Neural cell (in vitro differentiated cells): ENCODE measurements around the gene BTBD19. TPM values are rescaled to one million over a fixed set of nuclear protein-coding genes. Genes with fewer than 3 reads are reported as not detected.

Source experiments
- H2AFZ ChIP-seq: fragments of 200-600, 300-800 bp; sonication (generic), shearing (Covaris generic); 2 replicates; pipeline ENCODE4 v1.6.0; 2014; ENCODE audit warnings: low read depth, mild to moderate bottlenecking, antibody characterized with exemption, low read length, moderate library complexity
- H3F3A ChIP-seq: fragments of 200-600 bp; shearing (Covaris generic); 2 replicates; pipeline ENCODE4 v1.6.1; 2016; ENCODE audit warnings: mild to moderate bottlenecking, moderate library complexity, mixed read lengths, antibody characterized with exemption, low read length; ENCODE audit not compliant: insufficient read depth, poor library complexity, severe bottlenecking
- H3K27ac ChIP-seq: fragments of 200-600, 300-800 bp; sonication (generic), shearing (Covaris generic); 2 replicates; pipeline ENCODE4 v1.5.1; 2014; ENCODE audit warnings: mild to moderate bottlenecking, low read length, moderate library complexity
- H3K27me3 ChIP-seq: fragments of 300-800, 200-600 bp; sonication (generic), shearing (Covaris generic); 2 replicates; pipeline ENCODE4 v1.6.0; 2014; ENCODE audit warnings: mild to moderate bottlenecking, low read depth, low read length, moderate library complexity; ENCODE audit not compliant: insufficient read depth
- H3K36me3 ChIP-seq: fragments of 300-800, 200-600 bp; sonication (generic), shearing (Covaris generic); 2 replicates; pipeline ENCODE4 v1.5.1; 2014; ENCODE audit warnings: mild to moderate bottlenecking, antibody characterized with exemption, low read length, moderate library complexity; ENCODE audit not compliant: insufficient read depth
- H3K4me2 ChIP-seq: fragments of 300-800, 200-600 bp; sonication (generic), shearing (Covaris generic); 2 replicates; pipeline ENCODE4 v1.6.0; 2014; ENCODE audit warnings: mild to moderate bottlenecking, low read length
- H3K4me3 ChIP-seq: fragments of 300-800, 200-600 bp; sonication (generic), shearing (Covaris generic); 2 replicates; pipeline ENCODE4 v1.5.1; 2014; ENCODE audit warnings: mild to moderate bottlenecking, low read length, moderate library complexity
- H3K79me2 ChIP-seq: fragments of 200-600 bp; shearing (Covaris generic); replicated peaks from 2 replicates; pipeline ENCODE4 v1.6.0; 2014; ENCODE audit warnings: mild to moderate bottlenecking, low read length, moderate library complexity; ENCODE audit not compliant: insufficient read depth
- H3K9ac ChIP-seq: fragments of 300-800, 200-600 bp; sonication (generic), shearing (Covaris generic); 2 replicates; pipeline ENCODE4 v1.6.1; 2016; ENCODE audit warnings: mild to moderate bottlenecking, low read length, mixed read lengths
- H3K9me2 ChIP-seq: fragments of 200-600 bp; shearing (Covaris generic); 2 replicates; pipeline ENCODE4 v1.6.1; 2016; ENCODE audit warnings: mild to moderate bottlenecking, low read length, mixed read lengths; ENCODE audit not compliant: insufficient read depth
- H3K9me3 ChIP-seq: fragments of 200-600, 300-800 bp; sonication (generic), shearing (Covaris generic); 2 replicates; pipeline ENCODE4 v1.6.1; 2016; ENCODE audit warnings: mild to moderate bottlenecking, mixed run types, low read length, moderate library complexity, mixed read lengths
- H4K20me1 ChIP-seq: fragments of 200-600 bp; shearing (Covaris generic); 2 replicates; pipeline ENCODE4 v1.6.1; 2016; ENCODE audit warnings: mild to moderate bottlenecking, mixed run types; ENCODE audit not compliant: insufficient read depth
- EP300 ChIP-seq: fragments of 450-650 bp; conservative IDR thresholded peaks from 2 replicates; pipeline ENCODE4 v1.6.1; 2014; ENCODE audit warnings: antibody characterized with exemption, mild to moderate bottlenecking, moderate library complexity; ENCODE audit not compliant: poor library complexity, severe bottlenecking
- EZH2 ChIP-seq: fragments of 200-600, 300-800 bp; shearing (Covaris generic), sonication (generic); IDR thresholded peaks from 2 replicates; pipeline ENCODE4 v1.6.1; 2014; ENCODE audit warnings: antibody characterized with exemption, low read length, borderline replicate concordance, mild to moderate bottlenecking; ENCODE audit not compliant: insufficient read depth, poor library complexity, severe bottlenecking
- MXI1 ChIP-seq: fragments of 450-650 bp; conservative IDR thresholded peaks from 2 replicates; pipeline ENCODE4 v1.6.1; 2014; ENCODE audit warnings: antibody characterized with exemption, mild to moderate bottlenecking; ENCODE audit not compliant: poor library complexity, severe bottlenecking
- POLR2AphosphoS5 ChIP-seq: IDR thresholded peaks from 2 replicates; pipeline ENCODE4 v1.6.1; 2012
- RAD21 ChIP-seq: fragments of 450-650 bp; conservative IDR thresholded peaks from 2 replicates; pipeline ENCODE4 v1.6.1; 2014; ENCODE audit warnings: antibody characterized with exemption, mild to moderate bottlenecking, moderate library complexity
- SMC3 ChIP-seq: fragments of 450-650 bp; conservative IDR thresholded peaks from 2 replicates; pipeline ENCODE4 v1.6.1; 2014; ENCODE audit warnings: antibody characterized with exemption, mild to moderate bottlenecking, moderate library complexity; ENCODE audit not compliant: poor library complexity
- TAF1 ChIP-seq: IDR thresholded peaks from 2 replicates; pipeline ENCODE4 v1.6.1; 2012; ENCODE audit warnings: low read depth
- polyA plus RNA-seq: library from polyadenylated mRNA; depleted of rRNA; stranded (reverse); fragments of >200 nt; gene quantifications from 2 replicates; pipeline ENCODE4 v1.2.3, GENCODE V29; 2014
- TF ChIP-seq, protein P1 (sequence below): fragments of 450-650 bp; IDR thresholded peaks from 2 replicates; pipeline ENCODE4 v1.5.1; 2014; ENCODE audit warnings: antibody characterized with exemption, mild to moderate bottlenecking, moderate library complexity; ENCODE audit not compliant: poor library complexity, severe bottlenecking
- TF ChIP-seq, protein P2 (sequence below): IDR thresholded peaks from 2 replicates; pipeline ENCODE4 v1.6.1; 2012; ENCODE audit warnings: borderline replicate concordance

Gene BTBD19
- polyA plus RNA-seq, 1 donor from 2014 or later: not detected

DNA sequence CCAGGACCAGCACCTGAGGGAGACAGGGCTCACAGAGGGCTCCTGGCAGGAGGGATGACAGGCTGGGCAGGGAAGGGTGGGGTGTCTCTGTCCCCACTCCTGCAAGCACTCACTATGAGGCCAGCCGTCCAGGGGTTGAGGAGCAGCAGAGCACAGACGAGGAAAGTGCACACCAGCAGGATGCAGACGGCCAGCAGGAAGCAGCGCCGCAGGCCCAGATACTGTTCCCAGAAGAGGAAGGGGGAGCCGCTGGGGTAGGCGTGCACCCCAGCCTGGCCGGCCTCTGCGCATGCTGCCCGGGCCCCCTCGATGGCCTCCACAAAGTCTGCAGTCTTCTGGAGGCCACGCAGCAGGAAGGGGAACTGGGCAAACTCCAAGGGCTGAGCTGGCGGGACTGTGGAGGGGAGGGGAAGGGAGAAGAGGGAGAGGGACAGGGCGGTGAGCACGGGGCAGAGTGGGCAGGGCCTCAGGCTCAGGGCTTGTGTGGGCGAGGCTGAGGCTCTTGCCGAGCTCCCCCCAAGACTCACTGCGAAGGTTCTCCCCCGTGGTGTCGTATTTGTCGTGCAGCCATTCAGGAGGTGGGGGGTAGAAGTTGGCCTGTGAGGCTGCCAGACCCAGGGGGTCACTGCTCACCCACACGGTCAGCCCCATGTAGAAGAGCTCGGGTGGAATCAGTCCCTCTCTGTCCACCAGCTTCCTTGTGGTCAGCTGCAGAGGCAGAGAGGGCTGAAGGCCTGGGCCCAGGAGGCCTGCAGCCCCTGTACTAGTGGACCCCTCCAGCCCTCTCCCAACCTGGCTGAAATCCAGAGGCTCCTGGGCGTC is 18.3 kb downstream of the BTBD19 start:
- Histone ChIP-seq H3K27ac (no peak overlapping the region), H3K27me3 (no peaks in the 10 kb centered on the region), H3K4me2 (no peak overlapping the region), H3K36me3 (no peaks in the 10 kb centered on the region), H3K4me3 (no peak overlapping the region), H3K9me2 (no peaks in the 10 kb centered on the region), H3K9ac (no peak overlapping the region), H4K20me1 (no peaks in the 10 kb centered on the region), H3F3A (no peaks in the 10 kb centered on the region), H3K79me2 (no peaks in the 10 kb centered on the region), H2AFZ (no peak overlapping the region), H3K9me3 (no peaks in the 10 kb centered on the region)
- TF ChIP-seq SMC3 (no peak), TAF1 (no peak), RAD21 (no peak), POLR2AphosphoS5 (no peak), EP300 (no peak), EZH2 (no peak), MXI1 (no peak)
- TF ChIP-seq, protein P1, sequence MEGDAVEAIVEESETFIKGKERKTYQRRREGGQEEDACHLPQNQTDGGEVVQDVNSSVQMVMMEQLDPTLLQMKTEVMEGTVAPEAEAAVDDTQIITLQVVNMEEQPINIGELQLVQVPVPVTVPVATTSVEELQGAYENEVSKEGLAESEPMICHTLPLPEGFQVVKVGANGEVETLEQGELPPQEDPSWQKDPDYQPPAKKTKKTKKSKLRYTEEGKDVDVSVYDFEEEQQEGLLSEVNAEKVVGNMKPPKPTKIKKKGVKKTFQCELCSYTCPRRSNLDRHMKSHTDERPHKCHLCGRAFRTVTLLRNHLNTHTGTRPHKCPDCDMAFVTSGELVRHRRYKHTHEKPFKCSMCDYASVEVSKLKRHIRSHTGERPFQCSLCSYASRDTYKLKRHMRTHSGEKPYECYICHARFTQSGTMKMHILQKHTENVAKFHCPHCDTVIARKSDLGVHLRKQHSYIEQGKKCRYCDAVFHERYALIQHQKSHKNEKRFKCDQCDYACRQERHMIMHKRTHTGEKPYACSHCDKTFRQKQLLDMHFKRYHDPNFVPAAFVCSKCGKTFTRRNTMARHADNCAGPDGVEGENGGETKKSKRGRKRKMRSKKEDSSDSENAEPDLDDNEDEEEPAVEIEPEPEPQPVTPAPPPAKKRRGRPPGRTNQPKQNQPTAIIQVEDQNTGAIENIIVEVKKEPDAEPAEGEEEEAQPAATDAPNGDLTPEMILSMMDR: no peak
- TF ChIP-seq, protein P2, sequence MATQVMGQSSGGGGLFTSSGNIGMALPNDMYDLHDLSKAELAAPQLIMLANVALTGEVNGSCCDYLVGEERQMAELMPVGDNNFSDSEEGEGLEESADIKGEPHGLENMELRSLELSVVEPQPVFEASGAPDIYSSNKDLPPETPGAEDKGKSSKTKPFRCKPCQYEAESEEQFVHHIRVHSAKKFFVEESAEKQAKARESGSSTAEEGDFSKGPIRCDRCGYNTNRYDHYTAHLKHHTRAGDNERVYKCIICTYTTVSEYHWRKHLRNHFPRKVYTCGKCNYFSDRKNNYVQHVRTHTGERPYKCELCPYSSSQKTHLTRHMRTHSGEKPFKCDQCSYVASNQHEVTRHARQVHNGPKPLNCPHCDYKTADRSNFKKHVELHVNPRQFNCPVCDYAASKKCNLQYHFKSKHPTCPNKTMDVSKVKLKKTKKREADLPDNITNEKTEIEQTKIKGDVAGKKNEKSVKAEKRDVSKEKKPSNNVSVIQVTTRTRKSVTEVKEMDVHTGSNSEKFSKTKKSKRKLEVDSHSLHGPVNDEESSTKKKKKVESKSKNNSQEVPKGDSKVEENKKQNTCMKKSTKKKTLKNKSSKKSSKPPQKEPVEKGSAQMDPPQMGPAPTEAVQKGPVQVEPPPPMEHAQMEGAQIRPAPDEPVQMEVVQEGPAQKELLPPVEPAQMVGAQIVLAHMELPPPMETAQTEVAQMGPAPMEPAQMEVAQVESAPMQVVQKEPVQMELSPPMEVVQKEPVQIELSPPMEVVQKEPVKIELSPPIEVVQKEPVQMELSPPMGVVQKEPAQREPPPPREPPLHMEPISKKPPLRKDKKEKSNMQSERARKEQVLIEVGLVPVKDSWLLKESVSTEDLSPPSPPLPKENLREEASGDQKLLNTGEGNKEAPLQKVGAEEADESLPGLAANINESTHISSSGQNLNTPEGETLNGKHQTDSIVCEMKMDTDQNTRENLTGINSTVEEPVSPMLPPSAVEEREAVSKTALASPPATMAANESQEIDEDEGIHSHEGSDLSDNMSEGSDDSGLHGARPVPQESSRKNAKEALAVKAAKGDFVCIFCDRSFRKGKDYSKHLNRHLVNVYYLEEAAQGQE: no peak

DNA sequence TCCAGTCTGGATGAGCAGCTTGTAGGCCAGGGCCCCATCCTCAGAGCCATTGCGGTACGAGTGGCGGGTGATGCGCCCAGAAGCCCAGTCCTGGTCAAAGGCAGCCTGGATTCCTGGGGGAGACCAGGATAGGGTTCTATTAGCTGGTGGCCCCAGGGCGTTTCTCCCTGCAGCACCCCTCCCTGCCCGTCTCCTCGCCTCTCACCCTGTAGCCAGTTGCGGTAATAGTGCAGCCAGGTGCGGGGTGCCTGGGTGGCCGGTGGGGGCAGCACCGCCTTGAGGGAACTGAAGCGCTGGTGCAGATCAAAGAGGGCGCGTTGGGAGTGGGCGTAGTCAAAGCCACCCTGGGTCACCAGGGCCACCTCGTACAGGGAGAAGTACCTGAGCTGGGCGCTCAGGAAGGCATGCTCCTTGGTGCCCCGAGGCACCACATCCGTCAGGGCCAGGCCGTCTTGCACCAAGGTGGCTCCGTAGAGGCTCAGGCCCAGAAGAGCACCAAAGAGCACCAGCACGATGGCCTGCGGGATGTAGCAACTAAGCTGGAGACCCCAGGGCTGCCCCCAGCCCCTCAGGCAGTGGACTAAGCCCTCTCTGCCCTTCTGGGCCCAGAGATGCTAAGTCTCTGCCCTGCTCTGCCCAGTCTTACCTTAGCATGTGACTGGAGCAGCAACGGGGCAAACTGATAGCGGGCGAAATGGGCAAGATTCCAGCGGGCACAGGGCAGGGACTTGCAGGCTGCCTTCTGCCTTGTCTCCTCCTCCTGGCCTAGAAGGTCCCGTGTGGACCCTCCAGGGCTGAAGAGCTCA is 19.1 kb downstream of the BTBD19 start:
- no peaks in the 10 kb centered on the region for H3K36me3 ChIP-seq
- no peaks in the 10 kb centered on the region for H3K27me3 ChIP-seq
- no peak overlapping the region for H3K4me2 ChIP-seq
- no peaks in the 10 kb centered on the region for H3K9me2 ChIP-seq
- no peak overlapping the region for H2AFZ ChIP-seq
- H3K4me3 ChIP-seq: no peak overlapping the region
- H3K9me3 ChIP-seq: no peaks in the 10 kb centered on the region
- no peak overlapping the region for H3K27ac ChIP-seq
- no peak overlapping the region for H3K9ac ChIP-seq
- TF ChIP-seq POLR2AphosphoS5: no peak
- TF ChIP-seq, protein P2: no peak
- H4K20me1 ChIP-seq: no peaks in the 10 kb centered on the region
- no peaks in the 10 kb centered on the region for H3K79me2 ChIP-seq
- H3F3A ChIP-seq: no peaks in the 10 kb centered on the region
